HepG2 (cell line): Measurements from ENCODE around the gene CCDC80. TPM values are rescaled to one million over a fixed set of nuclear protein-coding genes. Genes with fewer than 3 reads are reported as not detected.

Source experiments
- ATAC-seq: fragments of 200-7000 bp; cut with Tn5 transposase; 3 replicates; pipeline ENCODE4 v1.9.1; 2020; ENCODE audit warnings: mild to moderate bottlenecking, moderate library complexity
- BruUV-seq: library from RNA; stranded (reverse); fragments of 400-500 nt; replicated peaks from 2 replicates; lab custom pipeline; 2021; lab: Mats Ljungman, UMichigan
- CTCF ChIA-PET: fragments of 300-600 bp; formaldehyde crosslinking; extraction: SDS; loops from one replicate; lab custom pipeline; 2021; ENCODE audit warnings: low total read pairs, inconsistent platforms, low intra/inter-chr PET ratio; lab: Yijun Ruan, JAX
- POLR2A ChIA-PET: fragments of 350-600 bp; sonication (Branson Sonifier 250); formaldehyde crosslinking; loops from one replicate; lab custom pipeline; 2020; ENCODE audit warnings: antibody characterized with exemption, inconsistent platforms; lab: Yijun Ruan, JAX
- DNase-seq: peaks from one replicate; pipeline ENCODE4 v3.0.0-alpha.2; 2015; ENCODE audit warnings: low spot score
- FAIRE-seq: peaks from 3 replicates; lab custom pipeline; 2011; peaks lifted over from hg19 to GRCh38; lab: Jason Lieb, UNC
- H2AFZ ChIP-seq: one replicate; pipeline ENCODE4 v1.6.1; 2011; ENCODE audit warnings: low read length, inconsistent platforms
- H3K27ac ChIP-seq: fragments of 300-600 bp; 3 replicates; pipeline ENCODE4 v1.8.0; 2011; ENCODE audit warnings: mixed run types, mild to moderate bottlenecking, mixed read lengths, low read length, inconsistent platforms; ENCODE audit not compliant: insufficient read depth; ENCODE audit errors: extremely low read length
- H3K27me3 ChIP-seq, 2 experiments: fragments of 200-600 bp in 1 of 2; 2 replicates in 1 of 2; 3 replicates in 1 of 2; pipeline versions ENCODE4 v1.6.0 to v1.8.0; 2011; ENCODE audit warnings: low read length in 2 of 2, mild to moderate bottlenecking in 2 of 2, moderate library complexity in 2 of 2, inconsistent platforms in 1 of 2; ENCODE audit not compliant: insufficient read depth in 2 of 2, control insufficient read depth in 1 of 2
- H3K36me3 ChIP-seq, 2 experiments: fragments of 200-600 bp in 1 of 2; replicated peaks in 1 of 2; 2 replicates in 1 of 2; 3 replicates in 1 of 2; pipeline versions ENCODE4 v1.5.1 to v1.8.0; 2011; ENCODE audit warnings: low read length in 2 of 2, inconsistent platforms in 1 of 2; ENCODE audit not compliant: insufficient read depth in 2 of 2, control insufficient read depth in 1 of 2
- H3K4me1 ChIP-seq: 2 replicates; pipeline ENCODE4 v1.5.1; 2012; ENCODE audit warnings: low read length, inconsistent platforms; ENCODE audit not compliant: insufficient read depth
- H3K4me2 ChIP-seq: 2 replicates; pipeline ENCODE4 v1.6.0; 2011; ENCODE audit warnings: low read depth, low read length, inconsistent platforms
- H3K4me3 ChIP-seq, 3 experiments: fragments of 200-600 bp in 1 of 3; sonication (generic), shearing (Covaris generic) in 1 of 3; replicated peaks in 1 of 3; 2 replicates each; pipeline ENCODE4 v1.5.1; 2011 to 2016; ENCODE audit warnings: low read length in 3 of 3, inconsistent platforms in 2 of 3, low read depth in 2 of 3, mild to moderate bottlenecking in 2 of 3, control low read depth in 1 of 3, mixed read lengths in 1 of 3; ENCODE audit not compliant: insufficient read depth in 1 of 3
- H3K79me2 ChIP-seq: one replicate; pipeline ENCODE4 v1.6.1; 2011; ENCODE audit warnings: low read length, inconsistent platforms; ENCODE audit not compliant: insufficient read depth
- H3K9ac ChIP-seq: 2 replicates; pipeline ENCODE4 v1.6.0; 2011; ENCODE audit warnings: mild to moderate bottlenecking, low read depth, low read length, inconsistent platforms; ENCODE audit not compliant: insufficient read depth
- H3K9me3 ChIP-seq: 2 replicates; pipeline ENCODE4 v1.5.1; 2012; ENCODE audit warnings: mild to moderate bottlenecking, low read length
- H4K20me1 ChIP-seq: 2 replicates; pipeline ENCODE4 v1.6.0; 2011; ENCODE audit warnings: inconsistent platforms, mild to moderate bottlenecking, low read length, moderate library complexity; ENCODE audit not compliant: insufficient read depth
- AKAP8 ChIP-seq: sonication (generic); formaldehyde crosslinking; IDR thresholded peaks from 2 replicates; pipeline ENCODE4 v1.5.1; 2020; ENCODE audit warnings: mild to moderate bottlenecking, missing genetic modification reagents
- ATF1 ChIP-seq: IDR thresholded peaks from 2 replicates; pipeline ENCODE4 v1.6.1; 2016; ENCODE audit warnings: mild to moderate bottlenecking, control low read depth
- KLF6 ChIP-seq: IDR thresholded peaks from 2 replicates; pipeline ENCODE4 v1.8.0; 2016; ENCODE audit warnings: missing biosample characterization, missing genetic modification reagents
- ZKSCAN1 ChIP-seq: fragments of 150-350 bp; IDR thresholded peaks from 2 replicates; pipeline ENCODE4 v1.6.1; 2014; ENCODE audit warnings: low read length
- ZNF44 ChIP-seq: sonication (generic); formaldehyde crosslinking; IDR thresholded peaks from 2 replicates; pipeline ENCODE4 v1.5.1; 2020; ENCODE audit warnings: mild to moderate bottlenecking, missing genetic modification reagents
- ZNF460 ChIP-seq: sonication (generic); formaldehyde crosslinking; IDR thresholded peaks from 2 replicates; pipeline ENCODE4 v1.5.1; 2020; ENCODE audit warnings: missing genetic modification reagents, mild to moderate bottlenecking, borderline replicate concordance
- ZNF772 ChIP-seq: sonication (generic); formaldehyde crosslinking; IDR thresholded peaks from 2 replicates; pipeline ENCODE4 v1.5.0; 2020; ENCODE audit warnings: mild to moderate bottlenecking, missing genetic modification reagents
- WGBS: methylation state at CpG from one replicate; pipeline ENCODE4 v1.1.6; 2017; ENCODE audit warnings: low lambda C conversion rate; 5-methylcytosine and 5-hydroxymethylcytosine counted together
- in situ Hi-C: cut with HindIII; loops from 2 replicates; pipeline ENCODE4 v1.10.0; 2017; ENCODE audit warnings: low pct_unique_long_range_greater_than_20kb; ENCODE audit not compliant: extremely low pct_ligation_motif_present
- intact Hi-C: fragments of 100-400 bp; cut with micrococcal nuclease; formaldehyde crosslinking; loops from one replicate; pipeline ENCODE4 v1.10.0; 2022; ENCODE audit not compliant: unreplicated experiment
- polyA plus RNA-seq, 8 experiments: library from polyadenylated mRNA; depleted of rRNA in 3 of 8; stranded (reverse) in 7 of 8; unstranded in 1 of 8; fragments of >200 nt; fragmentation: Illumina TruSeq in 4 of 8; extraction: Trizol in 4 of 8; gene quantifications; 2 replicates each; pipeline versions ENCODE4 v1.2.1 to v1.2.3, GENCODE V29; 2011 to 2016; ENCODE audit warnings: low read depth in 4 of 8, missing spikeins in 1 of 8, mixed read lengths in 1 of 8; ENCODE audit not compliant: insufficient read depth in 1 of 8
- total RNA-seq, 5 experiments: library from RNA; depleted of rRNA; stranded (reverse); fragments of >200 nt; fragmentation: Illumina TruSeq; extraction: Trizol; gene quantifications; 2 replicates each; pipeline ENCODE4 v1.2.3, GENCODE V29; 2016; ENCODE audit warnings: low read depth in 1 of 5
- TF ChIP-seq, protein P1 (sequence below): sonication (generic); formaldehyde crosslinking; conservative IDR thresholded peaks from 2 replicates; pipeline ENCODE4 v1.4.0; 2020; ENCODE audit warnings: mild to moderate bottlenecking, missing genetic modification reagents, moderate library complexity
- TF ChIP-seq, protein P2 (sequence below): sonication (generic); formaldehyde crosslinking; IDR thresholded peaks from 2 replicates; pipeline ENCODE4 v1.4.0; 2020; ENCODE audit warnings: missing genetic modification reagents, borderline replicate concordance
- TF ChIP-seq, protein P3 (sequence below): sonication (generic); formaldehyde crosslinking; IDR thresholded peaks from 2 replicates; pipeline ENCODE4 v1.4.0; 2020; ENCODE audit warnings: mild to moderate bottlenecking, missing genetic modification reagents, borderline replicate concordance
- TF ChIP-seq, protein P4 (sequence below): sonication (generic); formaldehyde crosslinking; IDR thresholded peaks from 2 replicates; pipeline ENCODE4 v1.5.0; 2020; ENCODE audit warnings: missing genetic modification reagents, mild to moderate bottlenecking, borderline replicate concordance
- TF ChIP-seq, protein P5 (sequence below): sonication (generic); formaldehyde crosslinking; IDR thresholded peaks from 2 replicates; pipeline ENCODE4 v1.8.0; 2022; ENCODE audit warnings: missing genetic modification reagents, mild to moderate bottlenecking, borderline replicate concordance

The CCDC80 gene
- total and polyA plus RNA-seq, 2 of the 13 experiments (the other 11 are each of a cell fraction or from before 2014, with no cell fraction given), result not detected

DNA sequence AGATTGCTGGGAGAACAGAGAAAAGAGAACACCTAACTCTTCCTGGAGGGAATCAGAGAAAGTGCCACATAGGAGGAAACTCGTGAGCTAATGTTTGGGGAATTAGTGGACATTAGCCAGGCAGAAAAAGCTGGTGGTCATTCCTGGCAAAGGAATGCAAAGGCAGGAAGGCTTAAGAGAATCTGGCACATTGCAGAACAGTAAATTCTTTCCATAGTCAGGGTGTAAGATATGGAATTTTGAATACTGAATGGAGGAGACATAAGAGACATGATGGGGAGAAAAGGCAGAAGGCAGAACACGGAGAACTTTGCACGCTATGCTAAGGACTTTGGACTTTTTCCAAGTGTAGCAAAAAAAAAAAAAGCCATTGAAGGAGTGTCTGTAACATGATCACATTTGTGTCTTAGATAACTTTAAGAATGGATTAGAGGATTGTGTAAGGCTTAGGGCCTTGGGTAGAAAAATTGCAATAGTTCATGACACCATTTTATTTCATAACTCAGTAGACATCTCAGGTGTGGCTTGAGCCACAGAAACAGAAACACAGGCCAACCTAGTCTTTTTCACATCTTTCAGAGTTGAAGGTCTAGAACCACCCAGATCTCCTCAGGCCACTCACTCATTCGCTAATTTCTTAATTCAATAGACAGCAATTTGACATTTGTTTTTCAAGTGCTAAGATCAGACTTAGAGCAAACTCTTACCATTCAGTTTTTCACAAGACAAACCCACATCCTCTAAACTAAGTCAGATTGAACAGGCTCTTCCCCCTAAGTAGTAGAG is 31.2 kb upstream of the CCDC80 start:
- no TSS peak for BruUV-seq
- no peak overlapping the region for H2AFZ ChIP-seq
- no peak overlapping the region for H3K4me3 ChIP-seq
- H3K4me2 ChIP-seq, result no peak overlapping the region
- no peaks in the 10 kb centered on the region for H3K36me3 ChIP-seq
- ChIA-PET POLR2A (no interaction called here), CTCF (no interaction called here)
- H3K79me2 ChIP-seq, result no peaks in the 10 kb centered on the region
- intact Hi-C loops, result no loop called here
- FAIRE-seq, result no peak
- H3K27ac ChIP-seq, result no peak overlapping the region
- in situ Hi-C loops, result no loop called here
- H3K4me1 ChIP-seq, result no peaks in the 10 kb centered on the region
- peaks cover 0 to 11% of the 10 kb centered on the region in 2 experiments; a peak in 2 of 5 replicates for H3K27me3 ChIP-seq
- H4K20me1 ChIP-seq, result no peaks in the 10 kb centered on the region
- no peak for ATAC-seq
- DNase-seq, result no peak
- WGBS, result 0% methylated on average over 4 of the region's 4 CpGs
- H3K9me3 ChIP-seq, result no peaks in the 10 kb centered on the region
- H3K9ac ChIP-seq, result no peak overlapping the region
- TF ChIP-seq ZNF772 (no peak), KLF6 (CRISPR knock-in tag) (no peak), ZNF460 (CRISPR knock-in tag) (no peak), AKAP8 (CRISPR knock-in tag) (no peak), ZNF44 (CRISPR knock-in tag) (no peak), ATF1 (CRISPR knock-in tag) (no peak), ZKSCAN1 (no peak)
- TF ChIP-seq, protein P1, sequence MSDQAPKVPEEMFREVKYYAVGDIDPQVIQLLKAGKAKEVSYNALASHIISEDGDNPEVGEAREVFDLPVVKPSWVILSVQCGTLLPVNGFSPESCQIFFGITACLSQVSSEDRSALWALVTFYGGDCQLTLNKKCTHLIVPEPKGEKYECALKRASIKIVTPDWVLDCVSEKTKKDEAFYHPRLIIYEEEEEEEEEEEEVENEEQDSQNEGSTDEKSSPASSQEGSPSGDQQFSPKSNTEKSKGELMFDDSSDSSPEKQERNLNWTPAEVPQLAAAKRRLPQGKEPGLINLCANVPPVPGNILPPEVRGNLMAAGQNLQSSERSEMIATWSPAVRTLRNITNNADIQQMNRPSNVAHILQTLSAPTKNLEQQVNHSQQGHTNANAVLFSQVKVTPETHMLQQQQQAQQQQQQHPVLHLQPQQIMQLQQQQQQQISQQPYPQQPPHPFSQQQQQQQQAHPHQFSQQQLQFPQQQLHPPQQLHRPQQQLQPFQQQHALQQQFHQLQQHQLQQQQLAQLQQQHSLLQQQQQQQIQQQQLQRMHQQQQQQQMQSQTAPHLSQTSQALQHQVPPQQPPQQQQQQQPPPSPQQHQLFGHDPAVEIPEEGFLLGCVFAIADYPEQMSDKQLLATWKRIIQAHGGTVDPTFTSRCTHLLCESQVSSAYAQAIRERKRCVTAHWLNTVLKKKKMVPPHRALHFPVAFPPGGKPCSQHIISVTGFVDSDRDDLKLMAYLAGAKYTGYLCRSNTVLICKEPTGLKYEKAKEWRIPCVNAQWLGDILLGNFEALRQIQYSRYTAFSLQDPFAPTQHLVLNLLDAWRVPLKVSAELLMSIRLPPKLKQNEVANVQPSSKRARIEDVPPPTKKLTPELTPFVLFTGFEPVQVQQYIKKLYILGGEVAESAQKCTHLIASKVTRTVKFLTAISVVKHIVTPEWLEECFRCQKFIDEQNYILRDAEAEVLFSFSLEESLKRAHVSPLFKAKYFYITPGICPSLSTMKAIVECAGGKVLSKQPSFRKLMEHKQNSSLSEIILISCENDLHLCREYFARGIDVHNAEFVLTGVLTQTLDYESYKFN (CRISPR knock-in tag), result no peak
- TF ChIP-seq, protein P2, sequence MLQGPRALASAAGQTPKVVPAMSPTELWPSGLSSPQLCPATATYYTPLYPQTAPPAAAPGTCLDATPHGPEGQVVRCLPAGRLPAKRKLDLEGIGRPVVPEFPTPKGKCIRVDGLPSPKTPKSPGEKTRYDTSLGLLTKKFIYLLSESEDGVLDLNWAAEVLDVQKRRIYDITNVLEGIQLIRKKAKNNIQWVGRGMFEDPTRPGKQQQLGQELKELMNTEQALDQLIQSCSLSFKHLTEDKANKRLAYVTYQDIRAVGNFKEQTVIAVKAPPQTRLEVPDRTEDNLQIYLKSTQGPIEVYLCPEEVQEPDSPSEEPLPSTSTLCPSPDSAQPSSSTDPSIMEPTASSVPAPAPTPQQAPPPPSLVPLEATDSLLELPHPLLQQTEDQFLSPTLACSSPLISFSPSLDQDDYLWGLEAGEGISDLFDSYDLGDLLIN, result no peak
- TF ChIP-seq, protein P3, sequence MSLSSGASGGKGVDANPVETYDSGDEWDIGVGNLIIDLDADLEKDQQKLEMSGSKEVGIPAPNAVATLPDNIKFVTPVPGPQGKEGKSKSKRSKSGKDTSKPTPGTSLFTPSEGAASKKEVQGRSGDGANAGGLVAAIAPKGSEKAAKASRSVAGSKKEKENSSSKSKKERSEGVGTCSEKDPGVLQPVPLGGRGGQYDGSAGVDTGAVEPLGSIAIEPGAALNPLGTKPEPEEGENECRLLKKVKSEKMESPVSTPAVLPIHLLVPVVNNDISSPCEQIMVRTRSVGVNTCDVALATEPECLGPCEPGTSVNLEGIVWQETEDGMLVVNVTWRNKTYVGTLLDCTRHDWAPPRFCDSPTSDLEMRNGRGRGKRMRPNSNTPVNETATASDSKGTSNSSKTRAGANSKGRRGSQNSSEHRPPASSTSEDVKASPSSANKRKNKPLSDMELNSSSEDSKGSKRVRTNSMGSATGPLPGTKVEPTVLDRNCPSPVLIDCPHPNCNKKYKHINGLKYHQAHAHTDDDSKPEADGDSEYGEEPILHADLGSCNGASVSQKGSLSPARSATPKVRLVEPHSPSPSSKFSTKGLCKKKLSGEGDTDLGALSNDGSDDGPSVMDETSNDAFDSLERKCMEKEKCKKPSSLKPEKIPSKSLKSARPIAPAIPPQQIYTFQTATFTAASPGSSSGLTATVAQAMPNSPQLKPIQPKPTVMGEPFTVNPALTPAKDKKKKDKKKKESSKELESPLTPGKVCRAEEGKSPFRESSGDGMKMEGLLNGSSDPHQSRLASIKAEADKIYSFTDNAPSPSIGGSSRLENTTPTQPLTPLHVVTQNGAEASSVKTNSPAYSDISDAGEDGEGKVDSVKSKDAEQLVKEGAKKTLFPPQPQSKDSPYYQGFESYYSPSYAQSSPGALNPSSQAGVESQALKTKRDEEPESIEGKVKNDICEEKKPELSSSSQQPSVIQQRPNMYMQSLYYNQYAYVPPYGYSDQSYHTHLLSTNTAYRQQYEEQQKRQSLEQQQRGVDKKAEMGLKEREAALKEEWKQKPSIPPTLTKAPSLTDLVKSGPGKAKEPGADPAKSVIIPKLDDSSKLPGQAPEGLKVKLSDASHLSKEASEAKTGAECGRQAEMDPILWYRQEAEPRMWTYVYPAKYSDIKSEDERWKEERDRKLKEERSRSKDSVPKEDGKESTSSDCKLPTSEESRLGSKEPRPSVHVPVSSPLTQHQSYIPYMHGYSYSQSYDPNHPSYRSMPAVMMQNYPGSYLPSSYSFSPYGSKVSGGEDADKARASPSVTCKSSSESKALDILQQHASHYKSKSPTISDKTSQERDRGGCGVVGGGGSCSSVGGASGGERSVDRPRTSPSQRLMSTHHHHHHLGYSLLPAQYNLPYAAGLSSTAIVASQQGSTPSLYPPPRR (CRISPR knock-in tag), result no peak
- TF ChIP-seq, protein P4, sequence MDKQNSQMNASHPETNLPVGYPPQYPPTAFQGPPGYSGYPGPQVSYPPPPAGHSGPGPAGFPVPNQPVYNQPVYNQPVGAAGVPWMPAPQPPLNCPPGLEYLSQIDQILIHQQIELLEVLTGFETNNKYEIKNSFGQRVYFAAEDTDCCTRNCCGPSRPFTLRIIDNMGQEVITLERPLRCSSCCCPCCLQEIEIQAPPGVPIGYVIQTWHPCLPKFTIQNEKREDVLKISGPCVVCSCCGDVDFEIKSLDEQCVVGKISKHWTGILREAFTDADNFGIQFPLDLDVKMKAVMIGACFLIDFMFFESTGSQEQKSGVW (CRISPR knock-in tag), result no peak
- TF ChIP-seq, protein P5, sequence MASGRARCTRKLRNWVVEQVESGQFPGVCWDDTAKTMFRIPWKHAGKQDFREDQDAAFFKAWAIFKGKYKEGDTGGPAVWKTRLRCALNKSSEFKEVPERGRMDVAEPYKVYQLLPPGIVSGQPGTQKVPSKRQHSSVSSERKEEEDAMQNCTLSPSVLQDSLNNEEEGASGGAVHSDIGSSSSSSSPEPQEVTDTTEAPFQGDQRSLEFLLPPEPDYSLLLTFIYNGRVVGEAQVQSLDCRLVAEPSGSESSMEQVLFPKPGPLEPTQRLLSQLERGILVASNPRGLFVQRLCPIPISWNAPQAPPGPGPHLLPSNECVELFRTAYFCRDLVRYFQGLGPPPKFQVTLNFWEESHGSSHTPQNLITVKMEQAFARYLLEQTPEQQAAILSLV (CRISPR knock-in tag), result no peak
